Activated CD4-positive, alpha-beta memory T cell treated with anti-CD3 and anti-CD28 coated beads, Interleukin-2, amount 10 ng/mL, durations not matched to agents 7 days and 5 days (primary cell): ENCODE data around the gene ZNF446. TPM values are rescaled to one million over a fixed set of nuclear protein-coding genes. Genes with fewer than 3 reads are reported as not detected.

Source experiments
- CTCF ChIA-PET: fragments of 350-600 bp; sonication (Branson Sonifier 250); formaldehyde crosslinking; loops from one replicate; lab custom pipeline; 2021; ENCODE audit warnings: antibody characterized with exemption, inconsistent platforms; lab: Charles Lee
- POLR2A ChIA-PET: fragments of 350-600 bp; sonication (Branson Sonifier 250); formaldehyde crosslinking; loops from one replicate; lab custom pipeline; 2021; ENCODE audit warnings: antibody characterized with exemption; lab: Charles Lee
- DNase-seq: peaks from one replicate; pipeline ENCODE4 v3.0.0-alpha.2; 2020
- H3K27ac Mint-ChIP-seq: one replicate; pipeline ENCODE4 v1.8.0; 2021; ENCODE audit warnings: mild to moderate bottlenecking, mixed read lengths
- H3K27me3 Mint-ChIP-seq: one replicate; pipeline ENCODE4 v1.8.0; 2021; ENCODE audit warnings: mixed read lengths
- H3K36me3 Mint-ChIP-seq: one replicate; pipeline ENCODE4 v1.8.0; 2021; ENCODE audit warnings: low read depth, mixed read lengths
- H3K4me1 Mint-ChIP-seq: one replicate; pipeline ENCODE4 v1.8.0; 2021; ENCODE audit warnings: mixed read lengths
- H3K4me3 Mint-ChIP-seq: one replicate; pipeline ENCODE4 v1.8.0; 2021; ENCODE audit warnings: mild to moderate bottlenecking, mixed read lengths
- H3K9me3 Mint-ChIP-seq: one replicate; pipeline ENCODE4 v1.8.0; 2021; ENCODE audit warnings: mixed read lengths
- total RNA-seq, 2 experiments: library from RNA; stranded (reverse); gene quantifications; one replicate each; pipeline ENCODE4 v1.2.3, GENCODE V29; 2021

Gene ZNF446
- total RNA-seq, 2 experiments from 2014 or later, result 8.4 to 8.7 TPM

GRCh38 chr19:58520257-58520599 is 44.1 kb downstream of the ZNF446 start:
- no peaks in the 10 kb centered on the region for H3K9me3 Mint-ChIP-seq
- H3K36me3 Mint-ChIP-seq, result peaks cover 27% of the 10 kb centered on the region
- H3K4me1 Mint-ChIP-seq, result peaks cover 42% of the 10 kb centered on the region
- ChIA-PET POLR2A (interaction anchor here (0.7 to 4.2 kb wide), 29 partner anchors 8 to 839 kb away, joined by 3 to 57 read pairs (median 5); partner anchors contain the start of genes CHMP2A, ERVK3-1, MZF1 and RPS5), CTCF (interaction anchor here (0.6 to 3.0 kb wide), 43 partner anchors 9 to 518 kb away, joined by 3 to 49 read pairs (median 4); partner anchors contain the start of genes CHMP2A, TRIM28, UBE2M and ZNF132)
- peak overlapping the region; percentile 94 for H3K4me3 Mint-ChIP-seq
- DNase-seq, result no peak
- no peaks in the 10 kb centered on the region for H3K27me3 Mint-ChIP-seq
- H3K27ac Mint-ChIP-seq, result peak overlapping the region; percentile 99

DNA sequence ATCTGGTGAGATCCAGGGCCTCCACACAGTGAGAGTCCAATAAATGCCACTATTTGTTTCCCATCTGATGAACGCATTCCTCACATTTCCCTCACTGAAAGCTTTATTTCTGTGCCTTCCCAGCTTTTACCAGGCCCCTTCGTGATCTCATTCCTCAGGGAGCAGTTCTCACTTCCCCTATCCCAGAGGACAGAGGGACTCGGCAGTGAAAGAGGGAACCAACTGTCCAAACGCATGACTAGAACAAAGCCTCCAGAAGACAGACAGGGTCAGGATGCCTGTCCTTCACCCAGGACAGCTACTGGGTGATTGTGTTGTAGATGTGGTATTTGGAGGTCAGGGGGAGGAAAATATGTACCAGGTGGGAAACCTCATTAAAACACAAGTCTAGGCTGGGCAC is 45.5 kb downstream of the ZNF446 start:
- ChIA-PET POLR2A (interaction anchor here (1.0 to 4.2 kb wide), 4 partner anchors 24 to 58 kb away, joined by 3 to 30 read pairs (median 11); partner anchors contain the start of gene ZNF446), CTCF (interaction anchor here (1.0 to 3.0 kb wide), 3 partner anchors 8 to 58 kb away, joined by 5 to 49 read pairs (median 14); partner anchors contain the start of gene TRIM28)
- Mint-ChIP-seq H3K27me3 (no peaks in the 10 kb centered on the region), H3K9me3 (no peaks in the 10 kb centered on the region), H3K4me3 (no peak overlapping the region), H3K4me1 (peaks cover 31% of the 10 kb centered on the region), H3K27ac (no peak overlapping the region), H3K36me3 (peaks cover 16% of the 10 kb centered on the region)
- DNase-seq, result no peak

- Mint-ChIP-seq H3K36me3 (peaks cover 16% of the 10 kb centered on the region), H3K27ac (no peak overlapping the region), H3K9me3 (no peaks in the 10 kb centered on the region), H3K4me1 (peaks cover 24% of the 10 kb centered on the region), H3K27me3 (no peaks in the 10 kb centered on the region), H3K4me3 (no peak overlapping the region)
- ChIA-PET POLR2A (interaction anchor here (0.7 kb wide), 1 partner anchor 11 kb away, joined by 3 read pairs; the partner anchor contains the start of gene SLC27A5), CTCF (interaction anchor here (1.2 kb wide), 1 partner anchor 9 kb away, joined by 3 read pairs; no protein-coding TSS in a partner anchor)
- no peak for DNase-seq
Observed at GRCh38 chr19:58522709-58523108, 46.6 kb downstream of the ZNF446 start.

GRCh38 chr19:58529405-58529804 is 53.3 kb downstream of the ZNF446 start:
- Mint-ChIP-seq H3K27ac (no peak overlapping the region), H3K4me3 (no peak overlapping the region), H3K9me3 (no peaks in the 10 kb centered on the region), H3K27me3 (peaks cover 16% of the 10 kb centered on the region), H3K4me1 (peaks cover 2% of the 10 kb centered on the region), H3K36me3 (no peaks in the 10 kb centered on the region)
- POLR2A ChIA-PET, result no interaction called here
- CTCF ChIA-PET, result interaction anchor here (1.1 to 1.2 kb wide), 2 partner anchors 9 to 52 kb away, joined by 3 to 7 read pairs; partner anchors contain the start of gene ZBTB45
- DNase-seq, result no peak

Other genes with a start within 250 kb of the ZNF446 start
- 10 to 100 TPM; 47.5 to 50.0 TPM for gene ZNF544, start 247.4 kb upstream of the ZNF446 start, total RNA-seq
- gene ZNF8, start 197.4 kb upstream of the ZNF446 start, total RNA-seq, result 1 to 10 TPM; 4.5 TPM
- gene ERVK3-1, start 171.0 kb upstream of the ZNF446 start, total RNA-seq, result 10 to 100 TPM; 53.8 to 60.1 TPM
- 1 to 10 TPM; 5.4 to 5.7 TPM for gene ZSCAN22, start 149.4 kb upstream of the ZNF446 start, total RNA-seq
- gene A1BG, start 122.9 kb upstream of the ZNF446 start, total RNA-seq, result 1 to 10 TPM; 8.5 to 9.9 TPM
- gene ZNF497, start 113.6 kb upstream of the ZNF446 start, total RNA-seq, result 1 to 10 TPM; 1.1 to 1.2 TPM
- gene ZNF837, start 95.3 kb upstream of the ZNF446 start, total RNA-seq, result 1 to 10 TPM; 1.7 TPM
- 100 to 1,000 TPM; 785 to 801 TPM for gene RPS5, start 89.1 kb upstream of the ZNF446 start, total RNA-seq
- under 1 TPM in 1 of 2 experiments, not detected in 1; 0.45 TPM for gene RNF225, start 80.7 kb upstream of the ZNF446 start, total RNA-seq
- 1 to 10 TPM; 5.2 to 5.5 TPM for gene ZNF584, start 67.7 kb upstream of the ZNF446 start, total RNA-seq
- 1 to 10 TPM; 4.5 to 4.7 TPM for gene ZNF132, start 36.2 kb upstream of the ZNF446 start, total RNA-seq
- gene ZNF324B, start 24.7 kb upstream of the ZNF446 start, total RNA-seq, result 10 to 100 TPM; 11.5 to 12.3 TPM
- 10 to 100 TPM; 10.8 to 12.1 TPM for gene ZNF324, start 9.3 kb upstream of the ZNF446 start, total RNA-seq
- 10 to 100 TPM; 16.8 to 17.1 TPM for gene SLC27A5, start 35.6 kb downstream of the ZNF446 start, total RNA-seq
- gene ZBTB45, start 43.5 kb downstream of the ZNF446 start, total RNA-seq, result 10 to 100 TPM; 15.8 to 17.4 TPM
- 100 to 1,000 TPM; 345 TPM for gene TRIM28, start 67.7 kb downstream of the ZNF446 start, total RNA-seq
- 100 to 1,000 TPM; 137 to 144 TPM for gene CHMP2A, start 78.8 kb downstream of the ZNF446 start, total RNA-seq
- 10 to 100 TPM; 87.5 to 92.4 TPM for gene UBE2M, start 82.3 kb downstream of the ZNF446 start, total RNA-seq
- gene MZF1, start 97.0 kb downstream of the ZNF446 start, total RNA-seq, result 10 to 100 TPM; 21.6 to 22.9 TPM